PC-9 (cell line): ENCODE data around the gene RBM26.

Source experiments
- CTCF ChIP-seq: fragments of 200-600 bp; sonication (generic); conservative IDR thresholded peaks from 2 replicates; pipeline ENCODE4 v1.6.1; 2017; ENCODE audit warnings: mixed run types, antibody characterized with exemption, mild to moderate bottlenecking, moderate library complexity
- EZH2 ChIP-seq: fragments of 200-600 bp; sonication (generic); IDR thresholded peaks from 2 replicates; pipeline ENCODE4 v1.8.0; 2017; ENCODE audit warnings: antibody characterized with exemption, low read depth

GRCh38 chr13:79270859-79271258 is 135.2 kb downstream of the RBM26 start:
- no peak for TF ChIP-seq CTCF
- no peak for TF ChIP-seq EZH2
